ENCODE measurements around the gene ZDHHC8.

DNA sequence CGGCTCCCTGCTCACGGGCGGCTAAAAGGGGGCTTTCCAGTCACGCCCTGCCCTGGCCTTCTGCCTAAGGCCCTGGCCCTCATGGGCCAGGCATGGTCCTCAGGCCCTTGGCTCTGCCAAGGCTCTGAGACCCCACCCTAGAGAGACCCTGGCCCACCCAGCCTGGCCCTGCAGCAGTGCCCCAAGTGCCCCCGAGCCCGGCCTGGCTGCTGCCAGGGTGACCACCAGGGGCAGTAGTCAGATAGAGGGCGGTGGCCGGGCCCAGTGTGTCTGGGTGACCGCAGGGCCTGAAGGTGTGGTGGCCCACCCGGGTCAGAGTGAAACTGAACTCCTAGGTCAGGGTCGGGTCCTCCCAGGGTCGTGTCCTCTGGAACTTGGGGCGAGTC, 48.6 kb downstream of the ZDHHC8 start:
- TF ChIP-seq, protein P1, sequence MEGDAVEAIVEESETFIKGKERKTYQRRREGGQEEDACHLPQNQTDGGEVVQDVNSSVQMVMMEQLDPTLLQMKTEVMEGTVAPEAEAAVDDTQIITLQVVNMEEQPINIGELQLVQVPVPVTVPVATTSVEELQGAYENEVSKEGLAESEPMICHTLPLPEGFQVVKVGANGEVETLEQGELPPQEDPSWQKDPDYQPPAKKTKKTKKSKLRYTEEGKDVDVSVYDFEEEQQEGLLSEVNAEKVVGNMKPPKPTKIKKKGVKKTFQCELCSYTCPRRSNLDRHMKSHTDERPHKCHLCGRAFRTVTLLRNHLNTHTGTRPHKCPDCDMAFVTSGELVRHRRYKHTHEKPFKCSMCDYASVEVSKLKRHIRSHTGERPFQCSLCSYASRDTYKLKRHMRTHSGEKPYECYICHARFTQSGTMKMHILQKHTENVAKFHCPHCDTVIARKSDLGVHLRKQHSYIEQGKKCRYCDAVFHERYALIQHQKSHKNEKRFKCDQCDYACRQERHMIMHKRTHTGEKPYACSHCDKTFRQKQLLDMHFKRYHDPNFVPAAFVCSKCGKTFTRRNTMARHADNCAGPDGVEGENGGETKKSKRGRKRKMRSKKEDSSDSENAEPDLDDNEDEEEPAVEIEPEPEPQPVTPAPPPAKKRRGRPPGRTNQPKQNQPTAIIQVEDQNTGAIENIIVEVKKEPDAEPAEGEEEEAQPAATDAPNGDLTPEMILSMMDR (optimal IDR thresholded peaks at IDR 0.05 in 1 of 3, IDR thresholded peaks at IDR 0.05 in 1 of 3, conservative IDR thresholded peaks at IDR 0.05 in 1 of 3; ENCODE audit: extremely low read depth in 1 of 3, insufficient read depth in 2 of 3, low read length in 3 of 3) = peak in 1 of 3 experiments; percentile 13
- TF ChIP-seq EZH2 (IDR thresholded peaks at IDR 0.05; ENCODE audit: low read length) = no peak
